ENCODE measurements around the gene IFFO2. TPM values are rescaled to one million over a fixed set of nuclear protein-coding genes. Genes with fewer than 3 reads are reported as not detected.

IFFO2 gene
- total RNA-seq, 6 donors from 2014 or later = 9.2 to 19.3 (median 11.0) TPM

DNA sequence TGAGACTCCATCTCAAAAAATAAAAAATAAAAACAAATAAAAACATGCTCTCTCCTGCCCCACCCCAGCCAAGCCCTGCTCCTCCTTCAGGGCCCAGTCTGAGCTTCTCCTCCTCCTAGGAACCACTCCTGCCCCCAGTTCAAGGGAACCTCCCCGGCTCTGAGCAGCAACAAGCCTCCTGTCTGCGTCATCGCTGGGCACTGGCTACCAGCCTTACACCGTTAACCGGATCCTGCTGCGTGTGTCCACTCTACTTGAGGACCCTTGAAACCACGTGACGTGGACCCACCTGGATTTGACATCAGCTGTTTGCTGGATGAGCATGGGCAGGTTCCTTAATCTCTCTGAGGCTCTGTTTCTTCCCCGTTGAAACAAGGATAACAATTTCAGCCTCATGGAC, 95.4 kb downstream of the IFFO2 start:
- no peak for ATAC-seq (ENCODE audit: low FRiP score in 2 of 2)
- 49 to 62% methylated on average over 9 of the region's 9 CpGs for WGBS, 2 donors
- H3K36me3 ChIP-seq = no peaks in the 10 kb centered on the region

GRCh38 chr1:18859560-18859959, 96.9 kb downstream of the IFFO2 start, which contains the start of gene TAS1R2:
TSS of gene TAS1R2 (minus strand) at chr1:18859660. CDS start at chr1:18859660, 0 bp downstream.
- 63 to 65% methylated on average over 4 of the region's 4 CpGs for WGBS, 2 donors
- ATAC-seq (ENCODE audit: low FRiP score in 2 of 2) = no peak
- no peak for DNase-seq
- Histone ChIP-seq H3K36me3 (no peaks in the 10 kb centered on the region), H3K4me1 (no peaks in the 10 kb centered on the region), H3K4me3 (no peak within 1 kb of the TSS), H3K9me3 (no peaks in the 10 kb centered on the region), H3K27me3 (no peaks in the 10 kb centered on the region), H3K27ac (no peak within 1 kb of the TSS)
- TF ChIP-seq, protein P1, sequence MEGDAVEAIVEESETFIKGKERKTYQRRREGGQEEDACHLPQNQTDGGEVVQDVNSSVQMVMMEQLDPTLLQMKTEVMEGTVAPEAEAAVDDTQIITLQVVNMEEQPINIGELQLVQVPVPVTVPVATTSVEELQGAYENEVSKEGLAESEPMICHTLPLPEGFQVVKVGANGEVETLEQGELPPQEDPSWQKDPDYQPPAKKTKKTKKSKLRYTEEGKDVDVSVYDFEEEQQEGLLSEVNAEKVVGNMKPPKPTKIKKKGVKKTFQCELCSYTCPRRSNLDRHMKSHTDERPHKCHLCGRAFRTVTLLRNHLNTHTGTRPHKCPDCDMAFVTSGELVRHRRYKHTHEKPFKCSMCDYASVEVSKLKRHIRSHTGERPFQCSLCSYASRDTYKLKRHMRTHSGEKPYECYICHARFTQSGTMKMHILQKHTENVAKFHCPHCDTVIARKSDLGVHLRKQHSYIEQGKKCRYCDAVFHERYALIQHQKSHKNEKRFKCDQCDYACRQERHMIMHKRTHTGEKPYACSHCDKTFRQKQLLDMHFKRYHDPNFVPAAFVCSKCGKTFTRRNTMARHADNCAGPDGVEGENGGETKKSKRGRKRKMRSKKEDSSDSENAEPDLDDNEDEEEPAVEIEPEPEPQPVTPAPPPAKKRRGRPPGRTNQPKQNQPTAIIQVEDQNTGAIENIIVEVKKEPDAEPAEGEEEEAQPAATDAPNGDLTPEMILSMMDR (IDR thresholded peaks at IDR 0.05) = no peak
- TF ChIP-seq POLR2AphosphoS5 (IDR thresholded peaks at IDR 0.05) (no peak), EP300 (IDR thresholded peaks at IDR 0.05) (no peak), POLR2A (IDR thresholded peaks at IDR 0.05) (no peak)

More for the DNA sequence above, 95.4 kb downstream of the IFFO2 start:
- Histone ChIP-seq H3K27me3 (no peaks in the 10 kb centered on the region), H3K4me1 (no peaks in the 10 kb centered on the region), H3K4me3 (no peak overlapping the region), H3K9me3 (no peaks in the 10 kb centered on the region), H3K27ac (no peak overlapping the region)
- TF ChIP-seq POLR2AphosphoS5 (IDR thresholded peaks at IDR 0.05) (no peak), POLR2A (IDR thresholded peaks at IDR 0.05) (no peak), EP300 (IDR thresholded peaks at IDR 0.05) (no peak)
- TF ChIP-seq, protein P1 (IDR thresholded peaks at IDR 0.05) = no peak
- DNase-seq = peak in 1 of 2 donors; percentile 35

DNA sequence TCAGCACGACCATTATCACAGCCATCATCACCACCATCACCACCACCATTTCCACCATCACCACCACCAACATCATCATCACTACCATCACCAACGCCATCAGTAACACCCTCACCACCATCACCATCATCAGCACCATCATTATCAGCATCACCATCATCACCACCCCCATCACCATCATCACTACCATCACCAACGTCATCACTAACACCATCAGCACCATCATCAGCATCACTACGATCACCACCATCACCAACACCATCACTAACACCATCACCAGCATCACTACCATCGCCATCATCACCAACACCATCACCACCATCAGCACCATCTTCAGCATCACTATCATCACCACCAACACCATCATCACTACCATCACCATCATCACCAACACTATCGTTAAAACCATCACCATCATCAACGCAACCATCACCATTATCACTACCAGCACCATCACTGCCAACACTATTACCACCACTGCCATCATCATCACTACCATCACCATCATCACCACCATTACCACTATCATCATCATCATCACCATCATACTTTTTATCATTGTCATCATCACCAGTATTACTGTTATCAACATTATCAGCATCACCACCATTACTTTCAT, 98.3 kb downstream of the IFFO2 start:
- no peak overlapping the region for H3K27ac ChIP-seq
- ATAC-seq (ENCODE audit: low FRiP score in 2 of 2) (no peak), DNase-seq (no peak)
- TF ChIP-seq EP300 (IDR thresholded peaks at IDR 0.05) (no peak), POLR2A (IDR thresholded peaks at IDR 0.05) (no peak)
- H3K4me1 ChIP-seq = no peaks in the 10 kb centered on the region
- H3K36me3 ChIP-seq = no peaks in the 10 kb centered on the region
- no peaks in the 10 kb centered on the region for H3K9me3 ChIP-seq
- 86 to 89% methylated on average over 7 of the region's 7 CpGs for WGBS, 2 donors
- H3K4me3 ChIP-seq = no peak overlapping the region
- no peaks in the 10 kb centered on the region for H3K27me3 ChIP-seq

DNA sequence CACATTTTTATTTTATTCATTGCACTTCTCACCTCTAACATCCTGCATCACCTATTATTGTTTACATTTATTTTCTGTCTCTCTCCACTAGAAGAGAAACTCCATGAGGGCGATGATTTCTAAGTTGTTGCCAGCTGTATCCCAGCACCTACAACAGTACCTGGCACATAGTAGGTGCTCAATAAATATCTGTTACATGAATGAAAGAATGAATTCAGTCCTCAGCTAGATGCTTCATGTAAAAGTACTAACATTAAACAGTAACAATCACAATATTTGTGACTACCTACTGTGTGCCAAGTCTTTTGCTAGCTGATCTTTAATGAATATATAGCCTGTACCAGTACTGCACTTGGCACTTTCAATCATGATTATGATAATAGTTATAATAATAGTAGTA, 100.0 kb downstream of the IFFO2 start:
- no peaks in the 10 kb centered on the region for H3K4me1 ChIP-seq
- H3K27me3 ChIP-seq = no peaks in the 10 kb centered on the region
- WGBS, 2 donors = 91 to 92% methylated on average over 1 of the region's 1 CpG
- no peaks in the 10 kb centered on the region for H3K36me3 ChIP-seq
- no peak for ATAC-seq (ENCODE audit: low FRiP score in 2 of 2)
- no peaks in the 10 kb centered on the region for H3K9me3 ChIP-seq
- DNase-seq = no peak
- H3K4me3 ChIP-seq = no peak overlapping the region
- TF ChIP-seq EP300 (IDR thresholded peaks at IDR 0.05) = no peak
- H3K27ac ChIP-seq = no peak overlapping the region

GRCh38 chr1:18855573-18855972, 100.9 kb downstream of the IFFO2 start:
- TF ChIP-seq POLR2AphosphoS5 (IDR thresholded peaks at IDR 0.05) (no peak), POLR2A (IDR thresholded peaks at IDR 0.05) (no peak), EP300 (IDR thresholded peaks at IDR 0.05) (no peak)
- ATAC-seq (ENCODE audit: low FRiP score in 2 of 2) = no peak

GRCh38 chr1:18854331-18855025, 102.0 kb downstream of the IFFO2 start:
- Histone ChIP-seq H3K4me1 (no peaks in the 10 kb centered on the region), H3K27ac (no peak overlapping the region), H3K4me3 (no peak overlapping the region), H3K36me3 (no peaks in the 10 kb centered on the region), H3K27me3 (no peaks in the 10 kb centered on the region), H3K9me3 (no peaks in the 10 kb centered on the region)
- ATAC-seq (ENCODE audit: low FRiP score in 2 of 2) (no peak), DNase-seq (peak in 1 of 2 donors; percentile 75)
- 82 to 86% methylated on average over 28 to 48 of the region's 49 CpGs for WGBS, 2 donors
- TF ChIP-seq EP300 (IDR thresholded peaks at IDR 0.05) (no peak), POLR2A (IDR thresholded peaks at IDR 0.05) (no peak), POLR2AphosphoS5 (IDR thresholded peaks at IDR 0.05) (no peak)
- TF ChIP-seq, protein P1 (IDR thresholded peaks at IDR 0.05) = no peak

More at GRCh38 chr1:18855573-18855972, 100.9 kb downstream of the IFFO2 start:
- WGBS, 2 donors = 77 to 80% methylated on average over 6 of the region's 6 CpGs
- H3K4me3 ChIP-seq = no peak overlapping the region
- H3K4me1 ChIP-seq = no peaks in the 10 kb centered on the region
- H3K27me3 ChIP-seq = no peaks in the 10 kb centered on the region
- H3K27ac ChIP-seq = no peak overlapping the region
- no peaks in the 10 kb centered on the region for H3K36me3 ChIP-seq
- H3K9me3 ChIP-seq = no peaks in the 10 kb centered on the region
- DNase-seq = no peak

Small RNA genes lying within 50 kb of the gene (small RNA-seq; reads per million reads assigned to genes)
- 0 reads per million in 4 donors for gene MIR1290
- gene MIR4695 = 0 reads per million in 4 donors

Other genes with a start within 250 kb of the IFFO2 start
- gene TAS1R2, start 97.0 kb downstream of the IFFO2 start, total RNA-seq = not detected
- 10 to 100 TPM in 5 of 6 donors, 1 to 10 TPM in 1; 5.7 to 13.4 (median 11.5) TPM for gene ALDH4A1, start 54.1 kb downstream of the IFFO2 start, total RNA-seq

Measured in upper lobe of left lung (tissue), 6 donors.